HepG2 (cell line): ENCODE measurements around the gene SPTB. TPM values are rescaled to one million over a fixed set of nuclear protein-coding genes. Genes with fewer than 3 reads are reported as not detected.

ENCODE experiments used
- ATAC-seq: fragments of 200-7000 bp; cut with Tn5 transposase; 3 replicates; pipeline ENCODE4 v1.9.1; 2020; ENCODE audit warnings: mild to moderate bottlenecking, moderate library complexity
- BruUV-seq: library from RNA; stranded (reverse); fragments of 400-500 nt; replicated peaks from 2 replicates; lab custom pipeline; 2021; lab: Mats Ljungman, UMichigan
- CTCF ChIA-PET: fragments of 300-600 bp; formaldehyde crosslinking; extraction: SDS; loops from one replicate; lab custom pipeline; 2021; ENCODE audit warnings: low total read pairs, inconsistent platforms, low intra/inter-chr PET ratio; lab: Yijun Ruan, JAX
- POLR2A ChIA-PET: fragments of 350-600 bp; sonication (Branson Sonifier 250); formaldehyde crosslinking; loops from one replicate; lab custom pipeline; 2020; ENCODE audit warnings: antibody characterized with exemption, inconsistent platforms; lab: Yijun Ruan, JAX
- DNase-seq: peaks from one replicate; pipeline ENCODE4 v3.0.0-alpha.2; 2015; ENCODE audit warnings: low spot score
- FAIRE-seq: peaks from 3 replicates; lab custom pipeline; 2011; peaks lifted over from hg19 to GRCh38; lab: Jason Lieb, UNC
- H2AFZ ChIP-seq: one replicate; pipeline ENCODE4 v1.6.1; 2011; ENCODE audit warnings: low read length, inconsistent platforms
- H3K27ac ChIP-seq: fragments of 300-600 bp; 3 replicates; pipeline ENCODE4 v1.8.0; 2011; ENCODE audit warnings: mixed run types, mild to moderate bottlenecking, mixed read lengths, low read length, inconsistent platforms; ENCODE audit not compliant: insufficient read depth; ENCODE audit errors: extremely low read length
- H3K27me3 ChIP-seq, 2 experiments: fragments of 200-600 bp in 1 of 2; 2 replicates in 1 of 2; 3 replicates in 1 of 2; pipeline versions ENCODE4 v1.6.0 to v1.8.0; 2011; ENCODE audit warnings: low read length in 2 of 2, mild to moderate bottlenecking in 2 of 2, moderate library complexity in 2 of 2, inconsistent platforms in 1 of 2; ENCODE audit not compliant: insufficient read depth in 2 of 2, control insufficient read depth in 1 of 2
- H3K36me3 ChIP-seq, 2 experiments: fragments of 200-600 bp in 1 of 2; replicated peaks in 1 of 2; 2 replicates in 1 of 2; 3 replicates in 1 of 2; pipeline versions ENCODE4 v1.5.1 to v1.8.0; 2011; ENCODE audit warnings: low read length in 2 of 2, inconsistent platforms in 1 of 2; ENCODE audit not compliant: insufficient read depth in 2 of 2, control insufficient read depth in 1 of 2
- H3K4me1 ChIP-seq: 2 replicates; pipeline ENCODE4 v1.5.1; 2012; ENCODE audit warnings: low read length, inconsistent platforms; ENCODE audit not compliant: insufficient read depth
- H3K4me2 ChIP-seq: 2 replicates; pipeline ENCODE4 v1.6.0; 2011; ENCODE audit warnings: low read depth, low read length, inconsistent platforms
- H3K4me3 ChIP-seq, 3 experiments: fragments of 200-600 bp in 1 of 3; sonication (generic), shearing (Covaris generic) in 1 of 3; replicated peaks in 1 of 3; 2 replicates each; pipeline ENCODE4 v1.5.1; 2011 to 2016; ENCODE audit warnings: low read length in 3 of 3, inconsistent platforms in 2 of 3, low read depth in 2 of 3, mild to moderate bottlenecking in 2 of 3, control low read depth in 1 of 3, mixed read lengths in 1 of 3; ENCODE audit not compliant: insufficient read depth in 1 of 3
- H3K79me2 ChIP-seq: one replicate; pipeline ENCODE4 v1.6.1; 2011; ENCODE audit warnings: low read length, inconsistent platforms; ENCODE audit not compliant: insufficient read depth
- H3K9ac ChIP-seq: 2 replicates; pipeline ENCODE4 v1.6.0; 2011; ENCODE audit warnings: mild to moderate bottlenecking, low read depth, low read length, inconsistent platforms; ENCODE audit not compliant: insufficient read depth
- H3K9me3 ChIP-seq: 2 replicates; pipeline ENCODE4 v1.5.1; 2012; ENCODE audit warnings: mild to moderate bottlenecking, low read length
- H4K20me1 ChIP-seq: 2 replicates; pipeline ENCODE4 v1.6.0; 2011; ENCODE audit warnings: inconsistent platforms, mild to moderate bottlenecking, low read length, moderate library complexity; ENCODE audit not compliant: insufficient read depth
- HMG20B ChIP-seq: conservative IDR thresholded peaks from 2 replicates; pipeline ENCODE4 v1.6.1; 2016; ENCODE audit warnings: missing genetic modification reagents, missing compliant biosample characterization
- HNF4G ChIP-seq, 2 experiments: sonication (generic) in 1 of 2; formaldehyde crosslinking in 1 of 2; IDR thresholded peaks; 2 replicates each; pipeline versions ENCODE4 v1.4.0 to v1.6.1; 2011 to 2020; ENCODE audit warnings: borderline replicate concordance in 2 of 2, low read depth in 2 of 2, mild to moderate bottlenecking in 2 of 2, low read length in 1 of 2, missing genetic modification reagents in 1 of 2, moderate library complexity in 1 of 2
- PCBP1 ChIP-seq: fragments of 200-400 bp; formaldehyde crosslinking; IDR thresholded peaks from 2 replicates; pipeline ENCODE4 v1.6.1; 2017; ENCODE audit warnings: mild to moderate bottlenecking, low read depth, low read length, borderline replicate concordance
- TEAD3 ChIP-seq: optimal IDR thresholded peaks from 2 replicates; pipeline ENCODE3; 2016; ENCODE audit warnings: borderline replicate concordance
- YEATS2 ChIP-seq: sonication (generic); formaldehyde crosslinking; IDR thresholded peaks from 2 replicates; pipeline ENCODE4 v1.4.0; 2020; ENCODE audit warnings: missing genetic modification reagents, borderline replicate concordance
- ZNF121 ChIP-seq: sonication (generic); formaldehyde crosslinking; IDR thresholded peaks from 2 replicates; pipeline ENCODE4 v1.5.0; 2020; ENCODE audit warnings: mild to moderate bottlenecking, missing genetic modification reagents
- ZNF382 ChIP-seq: sonication (generic); formaldehyde crosslinking; IDR thresholded peaks from 2 replicates; pipeline ENCODE4 v1.5.0; 2020; ENCODE audit warnings: missing genetic modification reagents, mild to moderate bottlenecking, borderline replicate concordance
- ZNF720 ChIP-seq: sonication (generic); formaldehyde crosslinking; IDR thresholded peaks from 2 replicates; pipeline ENCODE4 v1.4.0; 2020; ENCODE audit warnings: missing genetic modification reagents
- WGBS: methylation state at CpG from one replicate; pipeline ENCODE4 v1.1.6; 2017; ENCODE audit warnings: low lambda C conversion rate; 5-methylcytosine and 5-hydroxymethylcytosine counted together
- in situ Hi-C: cut with HindIII; loops from 2 replicates; pipeline ENCODE4 v1.10.0; 2017; ENCODE audit warnings: low pct_unique_long_range_greater_than_20kb; ENCODE audit not compliant: extremely low pct_ligation_motif_present
- intact Hi-C: fragments of 100-400 bp; cut with micrococcal nuclease; formaldehyde crosslinking; loops from one replicate; pipeline ENCODE4 v1.10.0; 2022; ENCODE audit not compliant: unreplicated experiment
- polyA plus RNA-seq, 8 experiments: library from polyadenylated mRNA; depleted of rRNA in 3 of 8; stranded (reverse) in 7 of 8; unstranded in 1 of 8; fragments of >200 nt; fragmentation: Illumina TruSeq in 4 of 8; extraction: Trizol in 4 of 8; gene quantifications; 2 replicates each; pipeline versions ENCODE4 v1.2.1 to v1.2.3, GENCODE V29; 2011 to 2016; ENCODE audit warnings: low read depth in 4 of 8, missing spikeins in 1 of 8, mixed read lengths in 1 of 8; ENCODE audit not compliant: insufficient read depth in 1 of 8
- total RNA-seq, 5 experiments: library from RNA; depleted of rRNA; stranded (reverse); fragments of >200 nt; fragmentation: Illumina TruSeq; extraction: Trizol; gene quantifications; 2 replicates each; pipeline ENCODE4 v1.2.3, GENCODE V29; 2016; ENCODE audit warnings: low read depth in 1 of 5
- TF ChIP-seq, protein P1 (sequence below): sonication (generic); formaldehyde crosslinking; IDR thresholded peaks from 2 replicates; pipeline ENCODE4 v1.5.0; 2020; ENCODE audit warnings: mild to moderate bottlenecking, missing genetic modification reagents, moderate library complexity

The SPTB gene
- total and polyA plus RNA-seq, 2 of the 13 experiments (the other 11 are each of a cell fraction or from before 2014, with no cell fraction given): 0.01 to 0.02 TPM

DNA sequence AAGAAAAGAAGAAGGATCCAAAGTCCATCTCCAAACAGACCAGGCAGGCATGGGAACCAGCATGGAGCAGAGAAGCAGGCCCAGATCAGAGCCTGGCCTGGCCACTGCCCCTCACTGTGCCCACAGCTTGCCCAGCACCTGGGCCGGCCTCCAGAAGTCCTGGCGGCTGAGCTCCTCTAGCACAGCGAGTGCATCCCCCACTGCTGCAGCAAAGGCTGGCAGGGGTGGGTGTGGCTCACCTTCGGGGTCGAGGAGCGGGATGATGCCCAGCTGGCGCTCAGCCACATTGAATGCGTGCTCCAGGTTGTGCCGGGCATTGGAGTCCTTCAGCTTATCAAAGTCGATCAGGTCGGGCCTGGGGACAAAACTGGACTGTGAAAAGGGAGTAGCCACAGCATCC, 78.7 kb downstream of the SPTB start:
- BruUV-seq: no TSS peak
- in situ Hi-C loops: no loop called here
- no peak overlapping the region for H3K27ac ChIP-seq
- H3K4me1 ChIP-seq: peaks cover 14% of the 10 kb centered on the region; the same call in 1 of the 2 replicates
- H3K4me2 ChIP-seq: no peak overlapping the region
- no peaks in the 10 kb centered on the region for H4K20me1 ChIP-seq
- intact Hi-C loops: loop anchor here (5.0 kb wide), 2 partner anchors 91 to 181 kb away; no protein-coding TSS in a partner anchor
- 65% methylated on average over 7 of the region's 11 CpGs for WGBS
- no peak for FAIRE-seq
- no peaks in the 10 kb centered on the region for H3K36me3 ChIP-seq
- no peak overlapping the region for H3K9ac ChIP-seq
- TF ChIP-seq HNF4G (IDR thresholded peaks at IDR 0.05; ENCODE audit: borderline replicate concordance, low read depth, low read length) (no peak), HNF4G (CRISPR knock-in tag; IDR thresholded peaks at IDR 0.05; ENCODE audit: borderline replicate concordance, low read depth) (no peak), ZNF720 (CRISPR knock-in tag) (no peak), HMG20B (CRISPR knock-in tag) (no peak), PCBP1 (no peak), ZNF121 (CRISPR knock-in tag) (no peak), YEATS2 (CRISPR knock-in tag) (no peak)
- TF ChIP-seq, all 625 proteins: peak for 0
- DNase-seq: no peak
- Histone ChIP-seq H2AFZ (no peak overlapping the region), H3K4me3 (no peak overlapping the region), H3K79me2 (no peaks in the 10 kb centered on the region), H3K27me3 (no peaks in the 10 kb centered on the region; a peak in 1 of 5 replicates), H3K9me3 (no peaks in the 10 kb centered on the region)
- ChIA-PET CTCF (interaction anchor here (1.6 to 1.8 kb wide), 2 partner anchors 91 kb away, joined by 5 to 6 read pairs; no protein-coding TSS in a partner anchor), POLR2A (interaction anchor here (0.6 kb wide), 1 partner anchor 413 kb away, joined by 3 read pairs; the partner anchor contains the start of gene MTHFD1)
- ATAC-seq: no peak; the same call in 1 of the 3 replicates

DNA sequence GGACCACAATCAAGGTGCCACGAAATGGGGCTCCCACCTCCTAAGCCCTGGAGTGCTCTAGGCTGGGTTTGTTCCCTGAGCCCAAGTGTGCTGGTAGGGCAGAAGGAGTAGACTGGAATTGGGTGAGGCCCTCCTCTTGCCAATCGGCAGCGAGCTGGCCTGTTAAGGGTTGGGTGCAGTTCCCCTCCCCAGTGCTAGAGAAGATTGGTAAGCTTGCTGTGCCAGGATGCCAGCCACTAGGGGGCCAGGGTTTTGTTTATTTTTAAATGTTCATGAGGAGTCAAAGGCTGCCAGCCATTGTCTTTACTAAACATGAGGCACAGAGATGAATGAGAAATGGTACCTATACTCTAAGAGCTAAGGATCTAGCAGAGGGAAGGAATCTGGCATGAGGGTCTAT, 79.7 kb downstream of the SPTB start:
- WGBS: 37% methylated on average over 3 of the region's 3 CpGs
- ATAC-seq: peak; percentile 61
- ChIA-PET CTCF (interaction anchor here (1.8 kb wide), 1 partner anchor 92 kb away, joined by 5 read pairs; no protein-coding TSS in a partner anchor), POLR2A (no interaction called here)
- BruUV-seq: no TSS peak
- Histone ChIP-seq H3K9me3 (no peaks in the 10 kb centered on the region), H3K4me1 (peaks cover 11% of the 10 kb centered on the region; the same call in 1 of the 2 replicates), H3K4me2 (no peak overlapping the region), H3K79me2 (no peaks in the 10 kb centered on the region), H4K20me1 (no peaks in the 10 kb centered on the region), H3K27ac (no peak overlapping the region), H3K4me3 (no peak overlapping the region), H3K36me3 (no peaks in the 10 kb centered on the region), H3K27me3 (peaks cover 2 to 3% of the 10 kb centered on the region in 2 experiments; a peak in 3 of 5 replicates), H2AFZ (no peak overlapping the region), H3K9ac (no peak overlapping the region)
- intact Hi-C loops: loop anchor here (5.0 kb wide), 2 partner anchors 92 to 182 kb away; no protein-coding TSS in a partner anchor
- no peak for FAIRE-seq
- TF ChIP-seq, protein P1, sequence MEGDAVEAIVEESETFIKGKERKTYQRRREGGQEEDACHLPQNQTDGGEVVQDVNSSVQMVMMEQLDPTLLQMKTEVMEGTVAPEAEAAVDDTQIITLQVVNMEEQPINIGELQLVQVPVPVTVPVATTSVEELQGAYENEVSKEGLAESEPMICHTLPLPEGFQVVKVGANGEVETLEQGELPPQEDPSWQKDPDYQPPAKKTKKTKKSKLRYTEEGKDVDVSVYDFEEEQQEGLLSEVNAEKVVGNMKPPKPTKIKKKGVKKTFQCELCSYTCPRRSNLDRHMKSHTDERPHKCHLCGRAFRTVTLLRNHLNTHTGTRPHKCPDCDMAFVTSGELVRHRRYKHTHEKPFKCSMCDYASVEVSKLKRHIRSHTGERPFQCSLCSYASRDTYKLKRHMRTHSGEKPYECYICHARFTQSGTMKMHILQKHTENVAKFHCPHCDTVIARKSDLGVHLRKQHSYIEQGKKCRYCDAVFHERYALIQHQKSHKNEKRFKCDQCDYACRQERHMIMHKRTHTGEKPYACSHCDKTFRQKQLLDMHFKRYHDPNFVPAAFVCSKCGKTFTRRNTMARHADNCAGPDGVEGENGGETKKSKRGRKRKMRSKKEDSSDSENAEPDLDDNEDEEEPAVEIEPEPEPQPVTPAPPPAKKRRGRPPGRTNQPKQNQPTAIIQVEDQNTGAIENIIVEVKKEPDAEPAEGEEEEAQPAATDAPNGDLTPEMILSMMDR (CRISPR knock-in tag): peak; percentile 35
- TF ChIP-seq TEAD3 (CRISPR knock-in tag) (peak; percentile 96), ZNF382 (CRISPR knock-in tag) (no peak)
- in situ Hi-C loops: no loop called here
- DNase-seq: peak; percentile 35
